ENCODE results near the gene C11orf97. TPM values are rescaled to one million over a fixed set of nuclear protein-coding genes. Genes with fewer than 3 reads are reported as not detected.
"Not testable (repeated sequence)": the region's sequence is repeated elsewhere in the genome, so short reads cannot be mapped to it uniquely, and the experiment has no call there.

C11orf97 gene
- total RNA-seq, 2 experiments from 2014 or later: not detected

DNA sequence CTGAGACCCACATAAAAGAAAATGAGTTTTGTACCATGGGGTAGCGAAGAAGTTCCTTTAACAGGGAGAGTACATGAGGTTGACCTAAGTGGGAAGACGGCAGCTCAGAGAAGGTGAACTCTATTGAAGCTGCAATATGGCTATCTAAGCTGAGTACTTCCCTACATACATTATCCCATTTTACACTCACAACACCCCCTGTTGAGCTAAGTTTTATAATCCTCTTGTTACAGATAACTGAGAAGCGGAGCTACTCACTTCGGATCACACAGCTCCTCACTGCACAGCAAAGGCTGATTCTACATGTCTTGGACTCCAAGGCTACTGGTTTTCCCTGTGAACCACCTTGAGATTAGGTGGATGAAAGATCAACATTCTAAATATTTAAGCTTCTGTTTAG, 46.7 kb downstream of the C11orf97 start:
- ChIA-PET POLR2A (no interaction called here), CTCF (no interaction called here)
- no peak overlapping the region for H3K27ac Mint-ChIP-seq
- H3K36me3 Mint-ChIP-seq (ENCODE audit: low read depth): no peaks in the 10 kb centered on the region
- H3K4me3 Mint-ChIP-seq: no peak overlapping the region
- DNase-seq (no peak), ATAC-seq (no peak)
- intact Hi-C loops (cut with DNase I, micrococcal nuclease): no loop called here
- no peaks in the 10 kb centered on the region for H3K4me1 Mint-ChIP-seq
- H3K27me3 Mint-ChIP-seq: no peaks in the 10 kb centered on the region
- no peaks in the 10 kb centered on the region for H3K9me3 Mint-ChIP-seq (ENCODE audit: low read depth)

- intact Hi-C loops (cut with DNase I, micrococcal nuclease): no loop called here
- CTCF ChIA-PET: no interaction called here
- H3K36me3 Mint-ChIP-seq (ENCODE audit: low read depth): no peaks in the 10 kb centered on the region
- H3K9me3 Mint-ChIP-seq (ENCODE audit: low read depth): no peaks in the 10 kb centered on the region
- DNase-seq (no peak), ATAC-seq (no peak)
- no peak overlapping the region for H3K27ac Mint-ChIP-seq
- H3K4me3 Mint-ChIP-seq: no peak overlapping the region
- H3K27me3 Mint-ChIP-seq: no peaks in the 10 kb centered on the region
- H3K4me1 Mint-ChIP-seq: no peaks in the 10 kb centered on the region
- POLR2A ChIA-PET: no interaction called here
Observed at GRCh38 chr11:94559361-94559760, 47.1 kb downstream of the C11orf97 start.

DNA sequence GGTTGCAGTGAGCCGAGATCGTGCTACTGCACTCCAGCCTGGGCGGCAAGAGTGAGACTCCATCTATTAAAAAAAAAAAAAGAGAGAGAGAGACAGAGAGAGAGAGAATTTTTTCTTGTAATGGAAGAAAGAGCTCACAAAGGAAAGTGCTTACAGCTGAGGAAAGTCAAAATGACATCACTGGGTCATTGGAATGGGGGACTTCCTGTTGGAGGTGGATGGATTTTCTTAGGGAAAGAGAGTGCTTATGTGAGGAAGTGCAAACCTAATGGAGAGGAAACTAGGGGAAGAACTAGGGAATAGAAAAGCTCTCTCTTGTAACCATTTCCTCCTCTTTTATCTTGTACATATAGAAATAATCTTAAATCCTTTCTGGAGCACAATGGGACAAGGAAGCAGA, 48.6 kb downstream of the C11orf97 start:
- CTCF ChIA-PET: interaction anchor here (0.7 kb wide), 1 partner anchor 11 kb away, joined by 3 read pairs; no protein-coding TSS in a partner anchor
- DNase-seq: no peak
- Mint-ChIP-seq H3K27ac (no peak overlapping the region), H3K4me1 (no peaks in the 10 kb centered on the region), H3K27me3 (no peaks in the 10 kb centered on the region), H3K36me3 (ENCODE audit: low read depth) (no peaks in the 10 kb centered on the region), H3K9me3 (ENCODE audit: low read depth) (no peaks in the 10 kb centered on the region), H3K4me3 (no peak overlapping the region)
- intact Hi-C loops (cut with DNase I, micrococcal nuclease): no loop called here
- no peak for ATAC-seq
- POLR2A ChIA-PET: interaction anchor here (0.7 kb wide), 1 partner anchor 39 kb away, joined by 4 read pairs; no protein-coding TSS in a partner anchor

DNA sequence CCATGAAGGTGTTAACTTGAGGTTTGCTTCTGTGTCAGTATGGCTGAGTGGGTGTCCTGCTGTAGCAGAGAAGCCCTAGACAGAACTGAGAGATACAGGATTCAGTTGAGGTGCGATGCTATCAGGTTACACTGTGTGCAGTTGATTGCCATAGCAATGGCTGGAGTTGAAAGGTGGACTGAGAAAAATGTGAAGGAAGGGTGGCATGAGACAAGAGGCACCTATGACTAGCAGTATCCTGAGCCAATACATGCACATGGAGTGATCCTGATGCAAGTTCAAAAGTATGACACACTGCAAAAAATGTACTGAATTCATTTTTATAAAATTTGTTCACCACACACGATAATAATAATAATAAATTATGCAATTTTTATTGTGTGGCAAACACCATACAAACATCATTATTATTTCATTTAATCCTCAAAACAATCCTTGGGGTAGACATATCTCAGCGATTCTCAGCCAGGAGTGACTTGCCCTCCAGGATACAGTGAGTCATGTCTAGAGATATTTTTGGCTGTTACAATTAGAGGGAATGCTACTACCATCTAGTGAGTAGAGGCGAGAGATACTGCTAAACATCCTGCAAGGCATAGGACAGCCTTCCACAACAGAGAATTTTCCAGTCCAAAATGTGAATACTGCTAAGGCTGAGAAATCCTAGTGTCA, 51.1 kb downstream of the C11orf97 start:
- Mint-ChIP-seq H3K4me1 (no peaks in the 10 kb centered on the region), H3K9me3 (ENCODE audit: low read depth) (no peaks in the 10 kb centered on the region), H3K27ac (no peak overlapping the region), H3K36me3 (ENCODE audit: low read depth) (no peaks in the 10 kb centered on the region), H3K27me3 (no peaks in the 10 kb centered on the region), H3K4me3 (no peak overlapping the region)
- ATAC-seq (no peak), DNase-seq (no peak)
- intact Hi-C loops (cut with DNase I, micrococcal nuclease): no loop called here
- CTCF ChIA-PET: no interaction called here
- POLR2A ChIA-PET: no interaction called here

- ATAC-seq: no peak
- CTCF ChIA-PET: no interaction called here
Observed at GRCh38 chr11:94563848-94564467, 51.7 kb downstream of the C11orf97 start.

DNA sequence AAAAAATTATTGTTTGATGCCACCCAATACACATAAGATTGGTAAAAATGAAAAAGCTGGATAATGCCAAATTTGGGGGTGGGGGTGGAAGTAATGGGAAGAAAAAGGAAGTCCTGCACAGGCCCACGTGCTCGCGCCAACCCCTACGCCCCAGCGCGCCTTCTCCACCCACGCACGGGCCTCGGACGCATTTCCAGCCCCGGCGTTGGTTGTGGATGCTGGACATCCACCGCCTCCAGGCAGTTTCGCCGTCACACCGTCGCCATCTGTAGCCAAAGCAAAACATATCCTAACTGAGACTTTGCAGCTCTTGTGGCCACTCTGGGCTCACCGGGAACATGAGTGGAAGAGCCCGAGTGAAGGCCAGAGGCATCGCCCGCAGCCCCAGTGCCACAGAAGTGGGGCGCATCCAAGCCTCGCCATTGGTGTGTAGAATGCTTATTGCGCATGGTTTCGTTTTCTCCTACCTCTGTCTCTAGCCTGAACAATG, 55.0 kb downstream of the C11orf97 start, which contains the start of gene PIWIL4:
PIWIL4 (plus strand) TSS at position 188 of the 490 bp plus-strand sequence; CDS start at position 339, 151 bp downstream.
- no peak for DNase-seq
- H3K27me3 Mint-ChIP-seq: no peaks in the 10 kb centered on the region

More at GRCh38 chr11:94563848-94564467, 51.7 kb downstream of the C11orf97 start:
- no peak for DNase-seq
- H3K27ac Mint-ChIP-seq: no peak overlapping the region
- H3K27me3 Mint-ChIP-seq: no peaks in the 10 kb centered on the region
- H3K36me3 Mint-ChIP-seq (ENCODE audit: low read depth): no peaks in the 10 kb centered on the region
- intact Hi-C loops (cut with DNase I, micrococcal nuclease): no loop called here
- H3K9me3 Mint-ChIP-seq (ENCODE audit: low read depth): no peaks in the 10 kb centered on the region
- POLR2A ChIA-PET: no interaction called here
- H3K4me1 Mint-ChIP-seq: no peaks in the 10 kb centered on the region
- H3K4me3 Mint-ChIP-seq: no peak overlapping the region

DNA sequence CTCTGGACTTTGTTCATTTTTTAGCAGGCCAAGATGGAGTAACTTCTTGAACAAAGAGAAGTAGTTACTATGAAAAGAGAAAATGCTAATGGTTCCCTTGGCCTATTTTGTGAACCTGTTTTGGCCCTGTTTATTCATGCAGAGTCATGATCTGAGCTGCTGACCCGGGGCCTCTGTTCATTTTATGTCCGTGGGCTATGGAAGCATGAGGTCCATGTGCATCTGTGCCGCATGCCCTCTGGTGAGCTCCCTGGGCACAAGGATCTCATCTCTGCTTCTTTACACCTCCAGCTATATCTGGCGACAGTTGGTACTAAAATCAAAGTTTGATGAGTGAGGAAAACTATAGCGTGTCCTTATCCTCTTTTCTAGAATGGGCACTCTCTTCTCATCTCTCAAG, 55.9 kb downstream of the C11orf97 start:
- Mint-ChIP-seq H3K9me3 (ENCODE audit: low read depth) (no peaks in the 10 kb centered on the region), H3K27me3 (no peaks in the 10 kb centered on the region), H3K36me3 (ENCODE audit: low read depth) (no peaks in the 10 kb centered on the region), H3K4me3 (no peak overlapping the region), H3K4me1 (no peaks in the 10 kb centered on the region), H3K27ac (no peak overlapping the region)
- ChIA-PET CTCF (interaction anchor here (0.9 kb wide), 1 partner anchor 11 kb away, joined by 4 read pairs; no protein-coding TSS in a partner anchor), POLR2A (no interaction called here)
- intact Hi-C loops (cut with DNase I, micrococcal nuclease): no loop called here
- DNase-seq: no peak
- no peak for ATAC-seq

More for the DNA sequence above, 55.0 kb downstream of the C11orf97 start, which contains the start of gene PIWIL4:
- CTCF ChIA-PET: interaction anchor here (0.9 kb wide), 1 partner anchor 12 kb away, joined by 4 read pairs; no protein-coding TSS in a partner anchor
- POLR2A ChIA-PET: no interaction called here
- Mint-ChIP-seq H3K4me1 (no peaks in the 10 kb centered on the region), H3K36me3 (ENCODE audit: low read depth) (no peaks in the 10 kb centered on the region), H3K4me3 (no peak within 1 kb of the TSS), H3K9me3 (ENCODE audit: low read depth) (no peaks in the 10 kb centered on the region), H3K27ac (no peak within 1 kb of the TSS)
- intact Hi-C loops (cut with DNase I, micrococcal nuclease): no loop called here
- ATAC-seq: no peak

GRCh38 chr11:94568717-94569116, 56.5 kb downstream of the C11orf97 start:
- no peaks in the 10 kb centered on the region for H3K27me3 Mint-ChIP-seq
- no peaks in the 10 kb centered on the region for H3K9me3 Mint-ChIP-seq (ENCODE audit: low read depth)
- no peak overlapping the region for H3K27ac Mint-ChIP-seq
- intact Hi-C loops (cut with DNase I, micrococcal nuclease): no loop called here
- ATAC-seq (no peak), DNase-seq (no peak)
- no peaks in the 10 kb centered on the region for H3K4me1 Mint-ChIP-seq
- ChIA-PET CTCF (no interaction called here), POLR2A (no interaction called here)
- H3K36me3 Mint-ChIP-seq (ENCODE audit: low read depth): no peaks in the 10 kb centered on the region
- H3K4me3 Mint-ChIP-seq: no peak overlapping the region

- intact Hi-C loops (cut with DNase I, micrococcal nuclease); POLR2A ChIA-PET; DNase-seq; H3K4me1 Mint-ChIP-seq; H3K27ac Mint-ChIP-seq; H3K9me3 Mint-ChIP-seq (ENCODE audit: low read depth); H3K4me3 Mint-ChIP-seq; ATAC-seq; H3K36me3 Mint-ChIP-seq (ENCODE audit: low read depth); CTCF ChIA-PET; H3K27me3 Mint-ChIP-seq: not testable (repeated sequence)
Observed at GRCh38 chr11:94572975-94573374, 60.7 kb downstream of the C11orf97 start.

GRCh38 chr11:94574193-94574961, 62.1 kb downstream of the C11orf97 start:
- no peaks in the 10 kb centered on the region for H3K36me3 Mint-ChIP-seq (ENCODE audit: low read depth)
- intact Hi-C loops (cut with DNase I, micrococcal nuclease): no loop called here
- no peak overlapping the region for H3K4me3 Mint-ChIP-seq
- POLR2A ChIA-PET: no interaction called here
- no peak for DNase-seq
- no peak for ATAC-seq
- H3K27ac Mint-ChIP-seq: no peak overlapping the region
- no peaks in the 10 kb centered on the region for H3K27me3 Mint-ChIP-seq
- H3K4me1 Mint-ChIP-seq: no peaks in the 10 kb centered on the region
- H3K9me3 Mint-ChIP-seq (ENCODE audit: low read depth): no peaks in the 10 kb centered on the region
- CTCF ChIA-PET: interaction anchor here (0.7 to 2.2 kb wide), 3 partner anchors 11 to 41 kb away, joined by 3 to 5 read pairs (median 3); no protein-coding TSS in a partner anchor

DNA sequence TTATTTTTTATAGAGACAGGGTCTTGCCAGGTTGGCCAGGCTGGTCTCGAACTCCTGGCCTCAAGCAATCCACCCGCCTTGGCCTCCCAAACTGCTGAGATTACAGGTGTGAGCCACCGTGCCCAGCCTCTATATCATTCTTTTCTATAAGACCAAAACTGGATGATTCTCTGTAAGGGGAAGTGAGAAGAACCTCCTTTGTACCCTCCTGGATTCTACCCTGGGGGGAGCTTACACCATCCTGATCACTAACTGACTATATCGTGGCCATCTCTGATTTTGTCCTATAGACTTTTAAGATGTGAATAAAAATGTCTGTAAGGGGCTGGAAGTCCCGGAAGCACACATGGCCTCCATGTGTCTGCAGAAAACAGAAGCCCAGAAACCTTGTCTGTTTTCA, 64.0 kb downstream of the C11orf97 start:
- ATAC-seq (no peak), DNase-seq (no peak)
- H3K4me1 Mint-ChIP-seq: no peaks in the 10 kb centered on the region
- POLR2A ChIA-PET: no interaction called here
- no peaks in the 10 kb centered on the region for H3K36me3 Mint-ChIP-seq (ENCODE audit: low read depth)
- H3K27ac Mint-ChIP-seq: no peak overlapping the region
- intact Hi-C loops (cut with DNase I, micrococcal nuclease): no loop called here
- H3K27me3 Mint-ChIP-seq: no peaks in the 10 kb centered on the region
- H3K9me3 Mint-ChIP-seq (ENCODE audit: low read depth): no peaks in the 10 kb centered on the region
- CTCF ChIA-PET: interaction anchor here (1.5 to 2.2 kb wide), 2 partner anchors 9 to 19 kb away, joined by 3 to 5 read pairs; no protein-coding TSS in a partner anchor
- no peak overlapping the region for H3K4me3 Mint-ChIP-seq
